ENCODE measurements around the gene ARHGAP10. TPM values are rescaled to one million over a fixed set of nuclear protein-coding genes. Genes with fewer than 3 reads are reported as not detected.

ARHGAP10 gene
- total RNA-seq, 1 experiment from 2014 or later = 9.0 TPM

DNA sequence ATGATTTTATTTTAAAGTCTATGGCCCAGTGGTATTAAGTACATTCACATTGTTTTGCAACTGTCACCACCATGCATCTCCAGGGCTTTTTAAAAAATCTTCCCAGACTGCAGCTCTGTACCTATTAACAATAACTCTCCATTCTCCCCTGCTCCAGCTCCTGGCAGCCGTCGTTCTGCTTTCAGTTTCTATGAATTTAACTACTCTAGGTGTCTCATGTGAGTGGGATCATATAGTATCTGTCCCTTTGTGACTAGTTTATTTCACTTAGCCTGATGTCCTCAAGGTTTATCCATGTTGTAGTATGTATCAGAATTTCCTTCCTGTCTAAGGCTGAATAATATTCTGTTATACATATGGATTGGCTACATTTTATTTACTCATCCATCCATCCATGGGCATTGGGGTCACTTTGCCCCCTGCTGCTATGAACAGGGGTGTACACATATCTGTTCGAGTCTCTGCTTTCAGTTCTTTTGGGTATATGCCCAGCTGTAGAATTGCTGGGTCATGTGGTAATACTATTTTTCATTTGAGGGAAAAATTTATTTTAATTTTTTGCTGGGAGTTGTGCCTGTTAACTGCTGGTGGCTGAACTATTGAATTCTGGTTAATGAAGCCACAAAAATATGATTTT is 131.3 kb downstream of the ARHGAP10 start:
- ATAC-seq = no peak
- TF ChIP-seq EZH2 (IDR thresholded peaks at IDR 0.05; ENCODE audit: low read length, unreplicated experiment) = no peak
- TF ChIP-seq, protein P1, sequence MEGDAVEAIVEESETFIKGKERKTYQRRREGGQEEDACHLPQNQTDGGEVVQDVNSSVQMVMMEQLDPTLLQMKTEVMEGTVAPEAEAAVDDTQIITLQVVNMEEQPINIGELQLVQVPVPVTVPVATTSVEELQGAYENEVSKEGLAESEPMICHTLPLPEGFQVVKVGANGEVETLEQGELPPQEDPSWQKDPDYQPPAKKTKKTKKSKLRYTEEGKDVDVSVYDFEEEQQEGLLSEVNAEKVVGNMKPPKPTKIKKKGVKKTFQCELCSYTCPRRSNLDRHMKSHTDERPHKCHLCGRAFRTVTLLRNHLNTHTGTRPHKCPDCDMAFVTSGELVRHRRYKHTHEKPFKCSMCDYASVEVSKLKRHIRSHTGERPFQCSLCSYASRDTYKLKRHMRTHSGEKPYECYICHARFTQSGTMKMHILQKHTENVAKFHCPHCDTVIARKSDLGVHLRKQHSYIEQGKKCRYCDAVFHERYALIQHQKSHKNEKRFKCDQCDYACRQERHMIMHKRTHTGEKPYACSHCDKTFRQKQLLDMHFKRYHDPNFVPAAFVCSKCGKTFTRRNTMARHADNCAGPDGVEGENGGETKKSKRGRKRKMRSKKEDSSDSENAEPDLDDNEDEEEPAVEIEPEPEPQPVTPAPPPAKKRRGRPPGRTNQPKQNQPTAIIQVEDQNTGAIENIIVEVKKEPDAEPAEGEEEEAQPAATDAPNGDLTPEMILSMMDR (conservative IDR thresholded peaks at IDR 0.05; ENCODE audit: low read depth, low read length) = no peak
- no peak for TF ChIP-seq EZH2phosphoT487 (IDR thresholded peaks at IDR 0.05; ENCODE audit: borderline replicate concordance, low read length)
- Histone ChIP-seq H3K79me2 (ENCODE audit: low read length) (no peaks in the 10 kb centered on the region), H3F3A (ENCODE audit: low read length, unreplicated experiment) (no peaks in the 10 kb centered on the region), H3K4me3 (ENCODE audit: low read length) (no peak overlapping the region), H3K9ac (ENCODE audit: low read length) (no peak overlapping the region), H4K20me1 (ENCODE audit: low read length) (no peaks in the 10 kb centered on the region), H2AFZ (ENCODE audit: low read length) (no peak overlapping the region), H3K4me1 (ENCODE audit: insufficient read depth, low read length) (no peaks in the 10 kb centered on the region), H3K27ac (ENCODE audit: low read length) (no peak overlapping the region), H3K4me2 (ENCODE audit: low read length) (no peak overlapping the region), H3K36me3 (ENCODE audit: low read depth, low read length) (peaks cover 2% of the 10 kb centered on the region; the same call in 1 of the 2 replicates), H3K9me2 (replicated peaks; ENCODE audit: low read length) (no peaks in the 10 kb centered on the region), H3K9me3 (ENCODE audit: low read length) (no peaks in the 10 kb centered on the region), H3K27me3 (ENCODE audit: low read length) (no peaks in the 10 kb centered on the region)
- CTCF ChIA-PET = no interaction called here
- no peak for DNase-seq
- intact Hi-C loops (cut with micrococcal nuclease) = loop anchor here (10.0 kb wide), 1 partner anchor 348 kb away; no protein-coding TSS in a partner anchor
- POLR2A ChIA-PET (ENCODE audit: unreplicated experiment) = interaction anchor here (0.7 kb wide), 1 partner anchor 246 kb away, joined by 4 read pairs; the partner anchor contains the start of gene TMEM184C
- no TSS peak for BruUV-seq (replicated peaks)

- ATAC-seq = no peak
- Histone ChIP-seq H3K9me2 (replicated peaks; ENCODE audit: low read length) (no peaks in the 10 kb centered on the region), H3K4me3 (ENCODE audit: low read length) (no peak overlapping the region), H3F3A (ENCODE audit: low read length, unreplicated experiment) (no peaks in the 10 kb centered on the region), H3K9me3 (ENCODE audit: low read length) (no peaks in the 10 kb centered on the region), H3K4me1 (ENCODE audit: insufficient read depth, low read length) (no peaks in the 10 kb centered on the region), H3K27ac (ENCODE audit: low read length) (no peak overlapping the region), H3K9ac (ENCODE audit: low read length) (no peak overlapping the region), H3K27me3 (ENCODE audit: low read length) (no peaks in the 10 kb centered on the region), H3K79me2 (ENCODE audit: low read length) (no peaks in the 10 kb centered on the region), H3K36me3 (ENCODE audit: low read depth, low read length) (peaks cover 2% of the 10 kb centered on the region; the same call in 1 of the 2 replicates), H2AFZ (ENCODE audit: low read length) (no peak overlapping the region), H3K4me2 (ENCODE audit: low read length) (no peak overlapping the region), H4K20me1 (ENCODE audit: low read length) (no peaks in the 10 kb centered on the region)
- CTCF ChIA-PET = no interaction called here
- intact Hi-C loops (cut with micrococcal nuclease) = loop anchor here (10.0 kb wide), 1 partner anchor 349 kb away; no protein-coding TSS in a partner anchor
- no peak for TF ChIP-seq EZH2 (IDR thresholded peaks at IDR 0.05; ENCODE audit: low read length, unreplicated experiment)
- TF ChIP-seq, protein P1 (conservative IDR thresholded peaks at IDR 0.05; ENCODE audit: low read depth, low read length) = no peak
- no peak for TF ChIP-seq EZH2phosphoT487 (IDR thresholded peaks at IDR 0.05; ENCODE audit: borderline replicate concordance, low read length)
- POLR2A ChIA-PET (ENCODE audit: unreplicated experiment) = no interaction called here
- DNase-seq = no peak
- no TSS peak for BruUV-seq (replicated peaks)
Observed at GRCh38 chr4:147863808-147864472, 132.1 kb downstream of the ARHGAP10 start.

DNA sequence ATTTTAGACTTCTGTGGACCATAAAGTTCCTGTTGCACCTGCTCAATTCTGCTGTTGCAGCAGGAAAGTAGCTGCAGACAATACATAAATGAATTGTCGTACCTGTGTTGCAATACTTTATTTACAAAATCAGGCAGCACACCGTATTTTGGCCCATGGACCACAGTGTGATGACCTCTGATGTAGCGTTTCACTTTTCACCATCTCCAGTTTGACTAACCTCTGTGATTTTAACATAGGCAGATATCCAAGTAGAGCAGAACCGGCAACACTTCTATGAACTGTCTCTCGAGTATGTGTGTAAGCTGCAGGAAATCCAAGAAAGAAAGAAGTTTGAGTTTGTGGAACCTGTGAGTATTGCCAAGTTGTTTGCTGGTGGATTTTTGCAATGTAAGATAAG is 132.7 kb downstream of the ARHGAP10 start:
- intact Hi-C loops (cut with micrococcal nuclease) = loop anchor here (5.0 to 10.0 kb wide), 5 partner anchors 92 to 847 kb away; no protein-coding TSS in a partner anchor
- Histone ChIP-seq H3K27me3 (ENCODE audit: low read length) (no peaks in the 10 kb centered on the region), H3F3A (ENCODE audit: low read length, unreplicated experiment) (no peaks in the 10 kb centered on the region), H3K4me2 (ENCODE audit: low read length) (no peak overlapping the region), H3K9me3 (ENCODE audit: low read length) (no peaks in the 10 kb centered on the region), H4K20me1 (ENCODE audit: low read length) (no peaks in the 10 kb centered on the region), H3K36me3 (ENCODE audit: low read depth, low read length) (peaks cover 2% of the 10 kb centered on the region; the same call in 1 of the 2 replicates), H3K9me2 (replicated peaks; ENCODE audit: low read length) (no peaks in the 10 kb centered on the region), H3K79me2 (ENCODE audit: low read length) (no peaks in the 10 kb centered on the region), H3K4me1 (ENCODE audit: insufficient read depth, low read length) (no peaks in the 10 kb centered on the region), H2AFZ (ENCODE audit: low read length) (no peak overlapping the region), H3K4me3 (ENCODE audit: low read length) (no peak overlapping the region), H3K27ac (ENCODE audit: low read length) (no peak overlapping the region), H3K9ac (ENCODE audit: low read length) (no peak overlapping the region)
- ATAC-seq = no peak
- no TSS peak for BruUV-seq (replicated peaks)
- no peak for DNase-seq
- ChIA-PET POLR2A (ENCODE audit: unreplicated experiment) (no interaction called here), CTCF (interaction anchor here (0.6 kb wide), 1 partner anchor 101 kb away, joined by 7 read pairs; no protein-coding TSS in a partner anchor)
- TF ChIP-seq EZH2phosphoT487 (IDR thresholded peaks at IDR 0.05; ENCODE audit: borderline replicate concordance, low read length) (no peak), EZH2 (IDR thresholded peaks at IDR 0.05; ENCODE audit: low read length, unreplicated experiment) (no peak)
- TF ChIP-seq, protein P1 (conservative IDR thresholded peaks at IDR 0.05; ENCODE audit: low read depth, low read length) = no peak
